NOMO-1 treated with DMSO at 0.1 percent for 48 hours (cell line): ENCODE measurements around the gene C10orf90.

Experiments used
- DNase-seq: peaks from one replicate; lab custom pipeline; 2025; ENCODE audit not compliant: unreplicated experiment; lab: John Stamatoyannopoulos, UW

Gene C10orf90

GRCh38 chr10:126670056-126670894 lies at the start of gene C10orf90:
Gene C10orf90, minus strand, starts transcription at chr10:126670693. Its CDS starts 213 bp downstream, at chr10:126670480.
- DNase-seq, result no peak

- no peak for DNase-seq
Observed at GRCh38 chr10:126716366-126716765, 45.9 kb upstream of the C10orf90 start.

- DNase-seq, result no peak
Observed at GRCh38 chr10:126713594-126713993, 43.1 kb upstream of the C10orf90 start.

GRCh38 chr10:126712681-126713080 lies 42.2 kb upstream of the C10orf90 start:
- no peak for DNase-seq

- no peak for DNase-seq
Observed at GRCh38 chr10:126705951-126706565, 35.6 kb upstream of the C10orf90 start.

GRCh38 chr10:126705131-126705530 lies 34.6 kb upstream of the C10orf90 start:
- no peak for DNase-seq

- no peak for DNase-seq
Observed at GRCh38 chr10:126704649-126705048, 34.2 kb upstream of the C10orf90 start.

GRCh38 chr10:126702181-126702580 lies 31.7 kb upstream of the C10orf90 start:
- DNase-seq, result no peak

- no peak for DNase-seq
Observed at GRCh38 chr10:126701526-126701925, 31.0 kb upstream of the C10orf90 start.

- DNase-seq, result no peak
Observed at GRCh38 chr10:126696684-126697083, 26.2 kb upstream of the C10orf90 start.

GRCh38 chr10:126691456-126691855 lies 21.0 kb upstream of the C10orf90 start:
- DNase-seq, result no peak

- no peak for DNase-seq
Observed at GRCh38 chr10:126690534-126690933, 20.0 kb upstream of the C10orf90 start.

- DNase-seq, result no peak
Observed at GRCh38 chr10:126689461-126689994, 19.0 kb upstream of the C10orf90 start.

GRCh38 chr10:126687121-126687606 lies 16.7 kb upstream of the C10orf90 start:
- DNase-seq, result no peak

- DNase-seq, result no peak
Observed at GRCh38 chr10:126686719-126687118, 16.2 kb upstream of the C10orf90 start.

- no peak for DNase-seq
Observed at GRCh38 chr10:126686268-126686667, 15.8 kb upstream of the C10orf90 start.

- no peak for DNase-seq
Observed at GRCh38 chr10:126685756-126686155, 15.3 kb upstream of the C10orf90 start.

GRCh38 chr10:126684171-126684745 lies 13.8 kb upstream of the C10orf90 start:
- no peak for DNase-seq

- DNase-seq, result no peak
Observed at GRCh38 chr10:126683466-126683865, 13.0 kb upstream of the C10orf90 start.

GRCh38 chr10:126675656-126676438 lies 5.4 kb upstream of the C10orf90 start:
- no peak for DNase-seq
